Glutamatergic neuron (in vitro differentiated cells): ENCODE data around the gene PZP. TPM values are rescaled to one million over a fixed set of nuclear protein-coding genes. Genes with fewer than 3 reads are reported as not detected.
"Not testable (repeated sequence)": the region's sequence is repeated elsewhere in the genome, so short reads cannot be mapped to it uniquely, and the experiment has no call there.

Experiments
- DNase-seq: peaks from one replicate; pipeline ENCODE4 v3.0.0; 2022
- H3K27ac Mint-ChIP-seq: one replicate; pipeline ENCODE4 v1.8.0; 2020; ENCODE audit warnings: mild to moderate bottlenecking, mixed read lengths, inconsistent platforms; ENCODE audit not compliant: unreplicated experiment
- H3K27me3 Mint-ChIP-seq: one replicate; pipeline ENCODE4 v1.8.0; 2020; ENCODE audit warnings: mild to moderate bottlenecking, moderate library complexity, mixed read lengths, inconsistent platforms; ENCODE audit not compliant: unreplicated experiment
- H3K36me3 Mint-ChIP-seq: one replicate; pipeline ENCODE4 v1.8.0; 2020; ENCODE audit warnings: mild to moderate bottlenecking, mixed read lengths, inconsistent platforms; ENCODE audit not compliant: unreplicated experiment
- H3K4me1 Mint-ChIP-seq: one replicate; pipeline ENCODE4 v1.8.0; 2020; ENCODE audit warnings: mild to moderate bottlenecking, low read depth, mixed read lengths, inconsistent platforms; ENCODE audit not compliant: unreplicated experiment
- H3K4me3 Mint-ChIP-seq: one replicate; pipeline ENCODE4 v1.8.0; 2020; ENCODE audit warnings: mild to moderate bottlenecking, mixed read lengths, inconsistent platforms; ENCODE audit not compliant: unreplicated experiment
- H3K9me3 Mint-ChIP-seq: one replicate; pipeline ENCODE4 v1.8.0; 2020; ENCODE audit warnings: mild to moderate bottlenecking, moderate library complexity, mixed read lengths, inconsistent platforms; ENCODE audit not compliant: unreplicated experiment
- total RNA-seq: library from RNA; stranded (reverse); fragmentation: NEBNext Ultra II Directional; extraction: Animal tissue kit (Norgen Biotek cat#: 25700); gene quantifications from one replicate; pipeline ENCODE4 v1.2.1, GENCODE V29; 2021; ENCODE audit not compliant: unreplicated experiment
- TF ChIP-seq, protein P1 (sequence below): fragments of 200-600 bp; sonication (generic); IDR thresholded peaks from one replicate; pipeline ENCODE4 v1.5.0; 2021; ENCODE audit not compliant: partially characterized antibody, unreplicated experiment

Gene PZP
- total RNA-seq, 1 donor from 2014 or later: not detected

DNA sequence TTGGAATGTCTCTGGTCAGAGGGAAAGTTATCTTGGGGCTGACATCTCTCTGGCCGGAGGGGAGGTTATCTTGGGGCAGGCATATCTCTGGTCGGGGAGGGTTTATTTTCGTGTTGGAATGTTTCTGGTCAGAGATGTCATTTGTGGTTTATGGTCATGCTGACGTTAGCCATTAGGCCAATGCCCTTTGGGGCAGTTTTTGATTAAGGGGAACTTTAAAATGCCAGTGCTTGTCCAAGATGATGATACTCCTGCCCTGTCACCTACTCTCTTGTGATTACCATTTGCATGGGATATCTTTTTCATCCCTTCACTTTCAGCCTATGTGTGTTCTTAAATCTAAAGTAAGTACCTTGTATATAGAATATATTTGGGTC is 63.5 kb downstream of the PZP start:
- Mint-ChIP-seq H3K36me3 (peaks cover 8% of the 10 kb centered on the region), H3K4me1 (no peaks in the 10 kb centered on the region), H3K9me3 (peaks cover 6% of the 10 kb centered on the region), H3K4me3 (no peak overlapping the region), H3K27ac (no peak overlapping the region), H3K27me3 (peaks cover 3% of the 10 kb centered on the region)
- no peak for DNase-seq
- TF ChIP-seq, protein P1, sequence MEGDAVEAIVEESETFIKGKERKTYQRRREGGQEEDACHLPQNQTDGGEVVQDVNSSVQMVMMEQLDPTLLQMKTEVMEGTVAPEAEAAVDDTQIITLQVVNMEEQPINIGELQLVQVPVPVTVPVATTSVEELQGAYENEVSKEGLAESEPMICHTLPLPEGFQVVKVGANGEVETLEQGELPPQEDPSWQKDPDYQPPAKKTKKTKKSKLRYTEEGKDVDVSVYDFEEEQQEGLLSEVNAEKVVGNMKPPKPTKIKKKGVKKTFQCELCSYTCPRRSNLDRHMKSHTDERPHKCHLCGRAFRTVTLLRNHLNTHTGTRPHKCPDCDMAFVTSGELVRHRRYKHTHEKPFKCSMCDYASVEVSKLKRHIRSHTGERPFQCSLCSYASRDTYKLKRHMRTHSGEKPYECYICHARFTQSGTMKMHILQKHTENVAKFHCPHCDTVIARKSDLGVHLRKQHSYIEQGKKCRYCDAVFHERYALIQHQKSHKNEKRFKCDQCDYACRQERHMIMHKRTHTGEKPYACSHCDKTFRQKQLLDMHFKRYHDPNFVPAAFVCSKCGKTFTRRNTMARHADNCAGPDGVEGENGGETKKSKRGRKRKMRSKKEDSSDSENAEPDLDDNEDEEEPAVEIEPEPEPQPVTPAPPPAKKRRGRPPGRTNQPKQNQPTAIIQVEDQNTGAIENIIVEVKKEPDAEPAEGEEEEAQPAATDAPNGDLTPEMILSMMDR: no peak

DNA sequence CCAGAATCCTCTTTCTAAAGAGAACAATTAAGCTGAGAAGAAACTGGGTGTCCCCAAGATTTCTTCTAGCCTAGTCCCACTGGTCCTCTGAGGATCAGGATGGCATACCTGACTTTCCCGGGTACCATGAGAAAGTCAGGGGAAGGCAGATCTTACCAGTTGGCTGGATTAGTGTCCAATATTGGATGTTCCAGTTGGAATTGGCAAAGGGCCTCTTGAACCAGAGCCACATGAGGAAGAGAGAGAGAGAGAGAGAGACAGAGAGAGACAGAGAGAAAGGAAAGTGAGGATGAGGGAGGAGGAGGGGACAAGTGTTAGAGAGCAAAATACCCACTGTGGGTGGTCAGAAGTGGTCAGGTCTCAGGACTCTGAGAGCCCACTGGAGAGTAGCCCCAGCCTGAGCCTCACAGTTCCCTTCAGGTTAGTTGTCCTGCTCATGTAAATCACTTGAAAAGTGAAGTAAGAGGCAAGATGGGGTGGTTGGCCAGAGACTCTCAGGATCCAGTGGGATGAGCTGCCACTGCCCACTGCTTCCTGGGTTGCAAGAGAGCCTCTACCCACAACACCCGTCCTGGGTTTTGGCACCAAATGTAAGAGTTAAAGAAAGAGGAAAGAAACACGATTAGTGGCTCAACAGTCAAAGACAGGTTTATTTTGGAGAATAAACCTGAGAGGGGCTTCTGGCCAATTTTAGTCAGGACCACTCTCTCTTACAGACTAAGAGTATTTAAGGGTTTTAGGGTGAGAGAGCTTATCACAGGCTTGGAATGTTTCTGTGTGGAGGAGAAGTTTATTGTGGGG is 64.1 kb downstream of the PZP start:
- H3K9me3 Mint-ChIP-seq: peaks cover 6% of the 10 kb centered on the region
- no peak for DNase-seq
- H3K27me3 Mint-ChIP-seq: peaks cover 3% of the 10 kb centered on the region
- H3K4me3 Mint-ChIP-seq: no peak overlapping the region
- TF ChIP-seq, protein P1: no peak
- H3K4me1 Mint-ChIP-seq: no peaks in the 10 kb centered on the region
- no peak overlapping the region for H3K27ac Mint-ChIP-seq
- peaks cover 8% of the 10 kb centered on the region for H3K36me3 Mint-ChIP-seq

DNA sequence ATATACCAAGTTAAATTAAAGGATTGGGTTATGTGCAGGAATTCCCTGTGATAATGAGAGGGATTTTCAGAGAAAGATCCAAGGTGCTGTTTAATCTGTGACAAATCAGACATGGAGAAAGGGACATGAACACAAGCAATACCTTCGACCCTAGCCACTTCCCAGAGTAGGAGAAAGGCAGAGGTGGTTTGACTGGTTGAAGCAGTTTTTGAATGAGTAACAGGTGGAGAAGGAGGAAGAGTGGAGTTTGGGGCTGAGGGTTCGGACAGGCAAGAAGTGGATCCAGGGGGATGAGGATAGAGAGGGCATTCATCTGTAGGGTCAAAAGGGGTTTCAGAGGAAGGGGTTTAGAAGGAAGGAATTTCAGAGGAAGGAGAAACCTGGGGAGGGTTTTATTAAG is 65.1 kb downstream of the PZP start:
- H3K4me1 Mint-ChIP-seq: no peaks in the 10 kb centered on the region
- H3K36me3 Mint-ChIP-seq: peaks cover 8% of the 10 kb centered on the region
- H3K27ac Mint-ChIP-seq: no peak overlapping the region
- peaks cover 3% of the 10 kb centered on the region for H3K27me3 Mint-ChIP-seq
- peaks cover 6% of the 10 kb centered on the region for H3K9me3 Mint-ChIP-seq
- TF ChIP-seq, protein P1: no peak
- H3K4me3 Mint-ChIP-seq: no peak overlapping the region
- DNase-seq: no peak

DNA sequence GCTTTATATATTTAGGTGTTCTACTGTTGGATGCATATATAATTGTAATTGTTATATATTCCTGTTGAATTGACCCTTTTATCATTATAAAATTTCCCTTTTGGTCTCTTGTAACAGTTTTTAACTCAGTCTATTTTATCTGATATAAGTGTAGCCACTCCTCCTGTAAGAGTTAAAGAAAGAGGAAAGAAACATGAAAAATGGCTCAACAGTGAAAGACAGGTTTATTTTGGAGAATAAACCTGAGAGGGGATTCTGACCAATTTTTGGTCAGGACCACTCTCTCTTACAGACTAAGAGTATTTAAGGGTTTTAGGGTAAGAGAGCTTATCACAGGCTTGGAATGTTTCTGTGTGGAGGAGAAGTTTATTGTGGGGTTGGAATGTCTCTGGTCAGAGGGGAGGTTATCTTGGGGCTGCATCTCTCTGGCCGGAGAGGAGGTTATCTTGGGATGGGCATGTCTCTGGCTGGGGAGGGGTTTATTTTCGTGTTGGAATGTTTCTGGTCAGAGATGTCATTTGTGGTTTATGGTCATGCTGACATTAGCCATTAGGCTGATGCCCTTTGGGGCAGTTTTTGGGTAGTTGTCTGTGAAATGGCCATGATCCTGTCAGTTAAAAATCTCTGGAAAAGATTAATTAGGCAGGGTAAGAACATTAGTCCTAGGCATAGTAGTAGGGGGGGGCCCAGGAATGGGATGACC is 68.5 kb downstream of the PZP start:
- H3K4me1 Mint-ChIP-seq, H3K9me3 Mint-ChIP-seq, H3K4me3 Mint-ChIP-seq, DNase-seq, H3K27ac Mint-ChIP-seq, H3K36me3 Mint-ChIP-seq, H3K27me3 Mint-ChIP-seq: not testable (repeated sequence)

DNA sequence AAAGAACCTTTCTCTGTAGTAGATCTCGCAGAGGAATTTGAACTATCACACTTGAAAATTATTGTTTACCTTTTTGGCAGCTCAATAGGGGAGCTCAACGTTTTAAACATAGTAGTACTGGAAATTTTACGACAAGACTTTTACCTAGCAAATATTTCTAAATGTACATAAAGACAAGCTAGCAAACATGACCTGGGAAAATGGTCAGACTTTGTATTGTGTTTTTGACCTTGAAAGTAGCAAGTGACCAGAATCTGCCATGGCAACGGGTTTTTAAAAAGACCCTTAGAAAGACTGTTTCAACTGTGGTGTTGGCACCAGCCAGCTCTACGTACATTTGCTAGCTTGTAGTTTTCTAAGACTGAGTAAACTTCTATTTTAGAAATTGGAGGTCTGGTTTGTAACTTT is 72.3 kb downstream of the PZP start:
- no peak overlapping the region for H3K27ac Mint-ChIP-seq
- H3K4me1 Mint-ChIP-seq: no peaks in the 10 kb centered on the region
- DNase-seq: no peak
- no peaks in the 10 kb centered on the region for H3K27me3 Mint-ChIP-seq
- peaks cover 2% of the 10 kb centered on the region for H3K9me3 Mint-ChIP-seq
- TF ChIP-seq, protein P1: no peak
- H3K4me3 Mint-ChIP-seq: no peak overlapping the region
- H3K36me3 Mint-ChIP-seq: no peaks in the 10 kb centered on the region
